ENCODE data around the gene EPHA2.

Gene EPHA2

DNA sequence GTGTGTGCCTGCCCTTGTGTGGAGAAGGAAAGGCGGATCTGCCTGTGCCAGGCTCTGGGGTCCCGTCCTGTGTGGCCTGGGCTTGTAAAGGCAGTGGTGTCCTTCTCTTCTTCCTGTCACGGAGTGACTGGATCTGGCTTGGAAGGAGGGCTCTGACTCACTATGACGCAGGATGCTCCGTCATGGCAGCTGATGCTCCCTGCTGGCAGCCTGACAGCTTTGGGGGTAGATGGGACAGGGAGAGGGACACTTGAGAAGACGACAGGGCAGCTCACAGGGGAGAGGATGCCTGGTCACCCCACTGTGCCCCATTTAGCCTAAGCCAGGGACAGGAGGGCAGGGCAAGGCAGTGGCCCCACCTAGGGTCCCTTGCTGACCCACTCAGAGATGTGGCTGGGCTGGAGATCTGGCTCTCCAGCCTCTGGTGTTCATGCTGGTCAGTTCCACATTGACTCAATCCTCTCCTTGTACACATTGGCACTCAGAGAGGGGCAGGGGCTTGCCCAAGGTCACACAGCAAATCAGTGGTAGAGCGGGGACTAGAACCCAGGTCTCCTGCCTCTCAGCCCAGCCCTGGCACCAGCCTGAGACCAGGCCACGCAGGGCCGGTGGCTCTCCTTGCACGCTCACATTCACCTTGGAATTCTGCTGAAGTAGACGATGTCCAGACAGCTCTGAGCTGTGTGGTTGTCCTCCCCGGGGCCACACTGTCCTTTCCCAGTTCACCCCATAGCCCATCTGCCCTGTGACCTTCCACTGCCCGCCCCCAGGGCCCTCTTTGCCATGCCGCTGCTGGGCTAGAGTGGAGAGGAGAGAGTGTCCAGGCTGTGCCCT lies 79.6 kb downstream of the EPHA2 start:
- TF ChIP-seq, protein P1, sequence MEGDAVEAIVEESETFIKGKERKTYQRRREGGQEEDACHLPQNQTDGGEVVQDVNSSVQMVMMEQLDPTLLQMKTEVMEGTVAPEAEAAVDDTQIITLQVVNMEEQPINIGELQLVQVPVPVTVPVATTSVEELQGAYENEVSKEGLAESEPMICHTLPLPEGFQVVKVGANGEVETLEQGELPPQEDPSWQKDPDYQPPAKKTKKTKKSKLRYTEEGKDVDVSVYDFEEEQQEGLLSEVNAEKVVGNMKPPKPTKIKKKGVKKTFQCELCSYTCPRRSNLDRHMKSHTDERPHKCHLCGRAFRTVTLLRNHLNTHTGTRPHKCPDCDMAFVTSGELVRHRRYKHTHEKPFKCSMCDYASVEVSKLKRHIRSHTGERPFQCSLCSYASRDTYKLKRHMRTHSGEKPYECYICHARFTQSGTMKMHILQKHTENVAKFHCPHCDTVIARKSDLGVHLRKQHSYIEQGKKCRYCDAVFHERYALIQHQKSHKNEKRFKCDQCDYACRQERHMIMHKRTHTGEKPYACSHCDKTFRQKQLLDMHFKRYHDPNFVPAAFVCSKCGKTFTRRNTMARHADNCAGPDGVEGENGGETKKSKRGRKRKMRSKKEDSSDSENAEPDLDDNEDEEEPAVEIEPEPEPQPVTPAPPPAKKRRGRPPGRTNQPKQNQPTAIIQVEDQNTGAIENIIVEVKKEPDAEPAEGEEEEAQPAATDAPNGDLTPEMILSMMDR (IDR thresholded peaks at IDR 0.05): no peak
- TF ChIP-seq ZFX (IDR thresholded peaks at IDR 0.05; ENCODE audit: borderline replicate concordance): no peak
- 0 out of 2 replicates have a peak overlapping the region, but pooled peaks have one; percentile 18 for H3K27ac ChIP-seq

DNA sequence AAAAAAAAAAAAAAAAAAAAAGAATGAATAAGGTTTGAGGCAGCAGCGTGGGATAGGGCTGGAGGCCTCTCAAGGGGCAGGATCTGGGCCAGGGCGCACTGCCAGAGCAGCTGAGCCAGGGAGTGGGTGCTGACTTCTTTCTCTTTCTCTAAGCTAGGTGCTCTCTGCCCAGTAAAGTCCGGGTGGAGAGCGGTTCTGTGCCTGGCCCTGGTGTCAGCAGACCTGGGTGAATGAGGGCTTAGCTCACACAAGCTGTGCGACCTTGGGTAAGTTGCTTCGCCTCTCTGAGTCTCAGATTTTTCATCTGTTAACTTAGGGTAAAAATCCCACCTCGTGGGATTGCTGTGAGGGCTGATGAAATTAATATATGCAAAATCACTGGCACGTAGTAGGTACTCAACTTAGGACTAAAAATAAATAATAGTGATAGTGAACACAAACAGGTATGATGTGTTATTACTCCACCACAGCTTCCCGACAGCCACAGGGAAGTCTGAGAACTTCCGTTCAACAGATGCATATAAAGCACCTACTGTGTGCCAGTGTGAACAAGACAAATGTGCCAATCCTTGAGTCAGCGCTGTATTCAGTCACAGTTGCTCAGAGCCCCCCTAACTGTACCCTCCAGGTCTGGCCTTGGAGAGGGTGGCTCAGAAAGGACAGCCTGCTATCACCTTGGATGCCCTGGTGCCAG lies 80.4 kb downstream of the EPHA2 start:
- no peak for TF ChIP-seq ZFX (IDR thresholded peaks at IDR 0.05; ENCODE audit: borderline replicate concordance)
- TF ChIP-seq, protein P1 (IDR thresholded peaks at IDR 0.05): no peak
- no peak overlapping the region for H3K27ac ChIP-seq
